CD4-positive, alpha-beta T cell treated with Interleukin-1 beta for 1 hour (primary cell): ENCODE measurements around the gene ADGRB3.

Experiments used
- DNase-seq, 2 donors: peaks; one replicate each; pipeline ENCODE4 v3.0.0-alpha.2; 2020 to 2022

ADGRB3 gene

DNA sequence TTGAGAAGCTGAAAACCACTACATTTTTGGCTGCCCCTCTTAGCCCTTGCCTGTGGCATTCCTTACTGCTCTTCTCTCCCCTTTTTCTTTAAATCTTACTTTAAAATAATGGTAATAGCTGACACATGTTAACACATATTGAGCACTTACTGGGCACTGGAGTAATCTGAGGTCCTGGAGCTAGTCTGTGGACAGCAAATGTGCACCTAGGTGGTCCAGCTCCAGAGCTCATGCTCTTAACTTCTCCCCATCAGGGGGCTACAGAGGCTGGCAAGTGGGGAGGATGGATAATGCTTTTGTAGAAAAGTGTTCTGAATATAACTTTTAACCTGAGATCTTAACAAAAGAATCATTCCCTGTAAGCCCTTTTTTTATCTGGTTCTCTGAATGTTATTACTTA lies 74.8 kb downstream of the ADGRB3 start:
- no peak for DNase-seq

DNA sequence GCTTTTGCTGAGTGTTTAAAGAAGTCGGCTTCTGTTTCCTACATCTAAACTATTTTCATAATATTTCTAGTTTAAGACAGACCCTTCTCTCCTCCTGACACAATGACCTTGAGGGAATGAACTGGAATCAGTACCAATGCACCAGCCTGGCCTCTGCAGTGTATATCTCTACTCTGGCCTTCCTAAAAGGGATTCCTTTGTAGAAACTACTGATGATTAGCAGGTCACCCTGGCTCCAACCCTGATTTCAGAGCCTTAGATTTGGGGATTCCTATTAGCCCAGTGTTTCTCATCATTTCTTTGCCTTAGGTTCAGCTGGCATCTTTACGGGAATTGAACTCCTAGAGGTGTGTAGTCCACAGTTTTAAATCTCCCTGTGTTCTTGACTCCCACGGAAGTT lies 75.4 kb downstream of the ADGRB3 start:
- no peak for DNase-seq

DNA sequence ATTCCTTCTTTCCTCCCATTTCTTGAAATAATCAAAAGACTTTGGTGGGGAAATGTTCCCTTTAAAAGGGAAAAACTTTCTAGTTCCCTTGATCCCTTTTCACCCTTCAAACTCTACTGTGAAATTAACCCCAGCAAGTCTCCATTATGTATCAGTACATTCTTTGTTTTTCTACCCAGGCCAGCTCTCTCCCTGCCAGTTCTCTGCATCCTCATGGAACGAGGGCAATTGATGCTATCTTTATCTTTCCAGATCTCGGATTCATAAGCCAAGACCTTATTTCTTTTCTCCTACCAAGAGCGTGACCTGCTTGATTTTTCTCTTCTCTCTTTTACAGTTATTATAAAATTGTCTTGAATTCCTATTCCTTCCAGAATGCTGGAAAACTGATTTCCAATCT lies 75.8 kb downstream of the ADGRB3 start:
- no peak for DNase-seq

DNA sequence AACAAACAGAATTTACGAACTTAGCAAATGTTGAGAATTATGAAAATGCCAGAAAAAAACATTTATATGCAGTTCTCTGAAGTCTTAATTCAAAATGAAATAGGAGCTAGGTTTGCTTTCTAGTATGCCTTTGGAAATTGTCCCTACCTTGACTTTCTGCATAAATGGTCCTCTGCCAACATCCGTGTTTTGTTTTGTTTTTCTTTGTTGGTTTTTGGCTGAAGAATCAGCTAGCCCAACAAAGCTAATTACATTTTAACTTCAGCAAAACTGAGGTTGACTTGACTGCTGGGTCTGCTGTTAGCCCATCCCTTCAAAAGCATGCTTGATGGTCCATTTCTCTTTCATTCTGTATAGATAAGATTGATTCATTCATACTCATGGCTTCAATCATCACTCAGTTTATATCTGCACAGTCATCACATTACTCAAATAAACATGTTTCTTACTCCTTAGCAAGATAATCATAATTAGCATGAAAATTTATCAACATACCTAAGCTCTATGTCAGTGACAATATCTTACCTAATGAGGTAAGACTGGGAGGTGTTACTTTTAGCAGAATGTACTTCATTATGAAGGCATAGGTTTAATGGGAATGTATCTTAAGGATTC lies 76.4 kb downstream of the ADGRB3 start:
- DNase-seq = no peak

DNA sequence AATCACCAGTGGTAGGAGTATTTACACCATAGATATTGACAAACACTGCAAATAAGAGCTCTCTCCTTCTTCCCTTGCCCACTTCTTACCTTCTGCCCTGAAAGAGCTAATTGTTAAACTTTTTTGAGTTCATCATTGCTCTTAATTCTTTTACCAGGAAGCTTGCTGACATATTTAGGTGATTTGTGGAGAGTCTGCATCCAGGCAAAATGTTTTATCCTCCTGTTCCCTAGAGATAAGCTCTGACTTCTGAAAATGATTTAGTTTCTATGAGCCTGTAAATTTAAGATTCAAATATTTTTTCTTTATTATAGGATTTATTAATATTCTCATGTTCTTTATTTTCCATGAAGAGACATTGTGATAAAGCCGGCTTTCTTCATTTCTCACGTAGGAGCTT lies 81.5 kb downstream of the ADGRB3 start:
- DNase-seq = no peak

DNA sequence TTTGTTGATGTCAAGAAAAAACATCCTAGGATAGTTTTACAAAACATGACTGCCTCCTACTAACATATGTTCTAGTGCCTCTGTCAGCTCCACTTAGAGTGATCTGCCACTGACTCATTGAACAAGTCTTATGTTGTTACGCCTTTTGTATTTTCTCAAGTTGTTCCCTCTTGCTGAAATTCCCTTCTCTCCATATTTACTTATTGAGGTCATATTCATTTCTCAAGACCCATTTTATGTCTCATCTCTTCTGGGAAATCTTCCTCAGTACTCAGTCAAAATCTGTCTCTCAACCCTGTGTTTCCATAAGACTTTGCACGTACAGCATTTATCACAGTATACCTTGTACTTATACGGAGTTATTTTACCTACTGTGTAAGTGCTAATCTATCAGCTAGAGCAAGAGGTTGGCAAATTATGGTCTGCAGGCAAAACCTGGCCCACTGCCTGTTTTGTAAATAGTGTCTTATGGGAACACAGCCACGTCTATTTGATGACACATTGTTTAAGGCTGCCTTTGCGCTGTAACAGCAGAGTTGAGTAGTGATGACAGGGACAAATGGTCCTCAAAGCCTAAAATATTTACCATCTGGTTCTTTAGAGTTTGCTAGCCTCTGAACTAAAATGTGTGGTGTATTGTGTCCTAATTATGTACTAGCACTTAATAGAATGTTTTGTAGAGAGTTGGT lies 83.4 kb downstream of the ADGRB3 start:
- no peak for DNase-seq

DNA sequence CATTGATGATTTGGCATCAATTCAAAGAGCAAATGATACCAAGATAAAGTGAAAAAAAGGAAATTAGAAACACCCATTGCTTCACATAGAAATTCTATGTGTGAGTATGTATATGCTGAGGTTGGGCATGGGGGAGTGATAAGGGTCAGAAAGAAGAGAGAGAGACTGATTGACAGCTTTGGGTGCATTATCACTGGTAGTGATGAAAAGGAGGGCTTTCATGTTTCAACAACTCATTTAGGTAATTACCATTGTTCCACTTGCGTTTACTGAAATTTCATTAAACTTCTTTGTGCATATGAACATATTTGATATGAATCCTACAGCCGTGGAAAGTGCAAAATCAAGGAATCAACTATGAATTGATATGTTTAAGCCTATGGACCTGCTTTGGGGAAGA lies 84.7 kb downstream of the ADGRB3 start:
- no peak for DNase-seq

DNA sequence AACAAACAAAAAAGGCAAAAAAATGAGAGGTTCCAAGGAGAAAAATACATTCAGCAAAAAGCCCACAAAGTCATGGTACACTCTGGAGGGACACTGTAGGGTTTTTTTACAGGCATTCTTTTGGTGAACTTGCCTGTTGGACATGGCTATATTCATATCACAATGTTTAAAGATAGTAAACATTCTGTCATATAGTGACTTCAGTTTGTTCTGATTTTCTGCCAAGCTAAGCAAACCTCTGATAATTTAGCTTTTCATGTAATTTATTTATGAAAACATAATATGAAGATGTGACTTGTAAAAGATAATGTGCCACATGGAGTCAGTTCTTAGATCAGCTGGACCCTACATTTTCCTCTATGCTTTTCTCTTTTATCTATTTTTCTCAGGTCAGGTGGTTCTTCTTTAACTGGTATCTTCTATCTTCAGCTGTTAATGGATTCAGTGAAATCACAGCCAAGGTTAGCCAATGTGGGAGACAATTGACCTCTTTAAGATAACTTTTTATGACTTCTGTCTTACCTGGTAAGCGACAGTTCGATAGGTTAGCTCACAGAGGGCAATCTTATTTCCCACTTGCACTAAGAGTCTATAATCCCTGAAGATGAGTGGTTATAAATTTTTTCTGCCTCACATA lies 87.9 kb downstream of the ADGRB3 start:
- no peak for DNase-seq

DNA sequence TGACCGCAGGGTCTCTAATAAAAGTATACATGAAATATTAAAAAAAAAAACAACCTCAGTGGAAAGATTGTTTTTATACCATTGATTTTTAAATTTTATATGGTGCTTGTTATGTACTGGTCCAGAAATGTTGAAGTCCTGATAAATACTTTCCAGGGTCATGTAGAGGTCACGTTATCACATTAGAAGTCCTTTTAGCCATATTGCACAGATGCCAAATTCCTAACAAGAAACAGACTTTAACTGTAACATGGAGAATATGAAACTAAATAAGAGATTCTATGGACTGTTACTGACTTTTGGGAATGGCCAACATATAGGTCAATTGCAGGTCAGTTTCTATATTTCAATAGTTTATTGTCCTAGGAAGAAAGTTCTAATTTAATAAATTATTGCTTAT lies 89.0 kb downstream of the ADGRB3 start:
- DNase-seq = no peak

DNA sequence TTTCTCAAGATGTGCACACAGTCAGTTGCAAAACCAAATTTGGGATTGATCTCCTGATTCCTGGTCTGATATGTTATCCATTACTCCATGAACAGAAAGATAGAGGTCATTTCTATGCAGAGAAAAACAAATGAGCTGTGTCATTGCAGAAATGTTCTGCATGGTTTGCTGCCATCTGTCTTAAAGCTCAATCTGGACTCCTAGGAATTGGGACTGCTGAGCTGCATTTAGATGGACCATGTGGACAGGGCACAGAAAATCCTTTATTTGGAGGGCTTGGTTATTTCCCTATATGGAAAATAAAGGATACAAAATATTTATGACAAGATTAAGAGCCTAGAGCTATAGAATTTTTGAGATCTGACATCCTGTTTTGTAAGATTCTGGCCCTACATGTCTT lies 91.3 kb downstream of the ADGRB3 start:
- no peak for DNase-seq

DNA sequence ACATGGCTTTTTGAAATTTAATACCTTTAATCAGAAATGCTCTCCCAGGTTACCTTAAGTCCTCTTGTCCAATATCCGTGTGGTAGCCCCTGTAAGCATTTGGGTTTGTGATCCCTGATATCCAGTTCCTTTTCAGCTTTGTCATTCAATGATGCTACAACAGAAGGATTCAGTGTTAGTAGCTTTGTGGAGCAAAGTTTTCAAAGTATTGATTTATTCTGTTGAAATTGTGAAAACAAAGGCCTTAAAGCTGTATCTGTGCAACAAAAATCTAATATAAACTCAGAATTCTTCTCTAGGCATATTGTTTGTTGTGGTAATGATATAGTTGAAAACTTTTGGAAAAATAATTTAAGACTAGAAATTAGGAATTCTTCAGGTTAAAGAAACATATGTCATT lies 91.9 kb downstream of the ADGRB3 start:
- DNase-seq = no peak

DNA sequence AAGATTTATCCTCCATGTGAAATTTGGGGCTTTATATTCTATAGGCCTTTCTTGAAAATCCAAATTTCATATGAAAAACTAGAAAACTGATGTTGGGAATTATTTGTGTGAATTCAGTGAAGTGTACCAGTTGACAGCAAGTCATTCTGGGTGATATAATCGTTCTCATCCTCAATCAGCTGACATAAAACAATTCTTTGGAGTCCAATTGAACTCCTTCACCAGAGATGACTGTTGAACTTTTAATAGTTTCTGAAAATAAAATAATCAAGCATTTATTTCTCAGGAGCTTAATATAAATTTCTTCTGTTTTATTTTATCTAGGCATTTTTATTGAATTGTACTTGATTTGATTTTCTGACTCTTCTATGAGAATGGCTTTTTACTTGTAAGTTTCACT lies 92.6 kb downstream of the ADGRB3 start:
- DNase-seq = no peak

DNA sequence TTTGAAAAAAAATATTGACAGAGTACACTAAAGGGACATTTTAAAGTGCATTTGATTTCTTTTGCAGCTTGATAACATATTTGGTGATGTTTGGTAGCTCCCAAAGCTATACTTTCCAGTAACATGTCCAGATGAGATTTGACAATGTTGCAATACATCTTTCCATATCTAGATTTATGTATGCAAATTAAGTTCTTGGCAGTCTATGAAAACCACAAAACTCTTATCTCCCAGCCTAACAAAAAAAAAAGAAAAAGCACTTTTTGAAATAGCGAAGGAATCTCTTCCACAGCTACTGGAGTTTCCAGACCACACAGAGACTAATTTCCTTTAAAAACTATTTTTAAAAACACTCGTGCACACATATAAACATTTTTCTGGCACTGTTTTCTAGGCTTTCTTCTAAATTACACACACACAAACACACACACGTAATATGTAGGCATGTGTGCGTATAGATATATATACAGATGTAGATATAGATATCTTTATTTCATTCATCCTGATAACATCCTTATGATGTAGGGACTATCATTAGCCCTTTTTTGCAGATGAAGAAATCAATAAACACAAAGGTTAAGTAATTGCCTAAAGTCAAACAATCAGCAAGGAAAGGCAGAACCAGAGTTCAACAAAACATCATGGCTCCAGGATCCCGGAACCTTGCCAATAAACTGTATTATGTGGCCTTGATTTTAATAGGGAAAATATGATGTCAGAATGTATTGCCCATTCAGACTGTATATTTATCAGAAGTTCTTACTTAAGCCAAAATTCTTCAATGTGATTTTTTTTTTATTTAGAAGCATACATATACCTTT lies 93.3 kb downstream of the ADGRB3 start:
- no peak for DNase-seq

DNA sequence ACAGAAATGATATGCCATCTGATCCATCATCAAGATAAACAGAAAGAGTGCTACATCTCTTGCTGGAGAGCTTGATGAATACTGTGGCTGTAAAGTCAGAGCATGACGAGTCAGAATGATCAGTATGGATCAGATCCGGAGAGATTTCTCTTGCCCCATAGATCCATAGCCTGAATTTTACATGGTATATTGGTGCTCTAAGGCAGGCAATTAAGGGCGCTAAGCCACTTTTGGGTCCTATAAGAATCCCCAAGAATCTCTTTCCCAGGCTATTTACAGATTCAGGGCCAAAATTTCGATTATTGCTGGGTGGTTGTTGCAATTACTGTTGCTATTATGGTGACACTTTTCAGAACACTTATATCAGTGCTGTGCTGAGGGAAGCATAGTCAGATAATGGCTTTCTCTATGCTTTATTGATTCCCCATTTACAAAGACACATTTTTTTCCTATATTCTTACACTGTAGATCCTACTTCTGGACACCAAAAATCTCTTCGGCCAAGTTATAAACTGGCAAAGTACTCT lies 94.4 kb downstream of the ADGRB3 start:
- DNase-seq = no peak

DNA sequence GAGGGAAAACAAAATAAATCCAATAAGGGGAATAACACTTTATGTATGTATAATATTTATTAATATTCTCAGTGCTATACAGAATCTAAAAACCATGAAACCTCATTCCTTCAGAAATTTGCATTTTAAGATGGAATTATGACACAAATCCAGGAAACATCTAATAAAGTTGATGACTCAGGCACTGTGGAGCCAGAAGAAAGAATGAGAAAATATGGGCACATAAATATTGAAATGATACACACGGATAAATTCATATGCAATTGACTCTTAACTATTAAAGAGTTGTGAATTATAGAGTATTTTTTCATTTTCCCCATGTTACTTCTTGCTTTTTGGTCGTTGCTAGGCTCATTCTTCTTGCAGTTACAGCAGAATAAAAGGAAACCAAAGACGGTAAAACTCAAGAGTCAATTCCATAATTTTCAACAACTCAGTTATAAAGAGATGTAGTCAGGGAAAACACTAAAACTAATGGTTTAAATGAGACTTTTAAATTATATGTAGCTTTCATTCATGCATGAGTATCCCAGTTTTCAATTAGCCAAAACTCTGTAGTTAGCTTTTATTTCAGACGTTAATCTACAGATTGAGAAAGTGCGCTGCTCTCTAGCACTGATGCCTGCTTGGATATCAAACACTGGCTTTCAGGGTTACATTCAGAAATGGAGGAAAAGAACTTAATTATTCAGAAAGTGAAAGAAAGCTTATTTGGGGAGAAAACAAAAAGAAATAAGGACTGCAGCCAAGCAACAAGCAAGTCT lies 95.4 kb downstream of the ADGRB3 start:
- DNase-seq = no peak

DNA sequence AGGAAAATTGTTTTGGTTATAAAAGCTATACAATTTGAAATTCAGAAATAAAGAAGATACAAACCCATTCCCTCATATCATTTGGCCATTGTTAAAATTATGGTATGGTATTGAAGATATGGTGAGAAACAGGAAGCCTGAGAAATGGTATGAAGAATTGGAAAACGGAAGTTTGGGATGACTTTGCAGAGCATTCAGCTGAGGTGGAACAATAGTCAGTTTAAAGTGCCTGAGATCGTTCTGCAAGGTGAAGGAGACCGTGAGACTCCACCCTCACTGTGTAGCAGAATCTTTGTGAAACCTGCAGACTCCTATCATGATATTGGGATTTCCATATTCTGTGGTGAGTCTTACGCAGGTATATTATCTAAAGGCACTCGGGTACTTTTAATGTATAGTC lies 97.3 kb downstream of the ADGRB3 start:
- no peak for DNase-seq

DNA sequence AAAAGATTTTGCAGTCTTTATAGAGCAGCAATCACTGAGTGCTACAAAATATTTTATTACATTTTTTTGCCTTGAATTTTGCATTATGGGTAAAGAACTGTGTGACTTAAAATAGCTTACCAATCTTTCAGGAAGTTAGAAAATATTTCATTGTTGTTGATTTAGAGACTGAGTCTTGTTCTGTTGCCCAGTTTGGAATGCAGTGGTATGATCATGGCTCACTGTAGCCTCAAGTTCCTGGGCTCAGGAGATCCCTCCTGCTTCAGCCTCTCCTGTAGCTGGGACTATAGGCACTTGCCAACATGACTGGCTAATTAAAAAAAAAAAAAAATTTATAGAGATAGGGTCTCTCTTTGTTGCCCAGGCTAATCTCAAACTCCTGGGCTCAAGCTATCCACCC lies 100.8 kb downstream of the ADGRB3 start:
- no peak for DNase-seq

DNA sequence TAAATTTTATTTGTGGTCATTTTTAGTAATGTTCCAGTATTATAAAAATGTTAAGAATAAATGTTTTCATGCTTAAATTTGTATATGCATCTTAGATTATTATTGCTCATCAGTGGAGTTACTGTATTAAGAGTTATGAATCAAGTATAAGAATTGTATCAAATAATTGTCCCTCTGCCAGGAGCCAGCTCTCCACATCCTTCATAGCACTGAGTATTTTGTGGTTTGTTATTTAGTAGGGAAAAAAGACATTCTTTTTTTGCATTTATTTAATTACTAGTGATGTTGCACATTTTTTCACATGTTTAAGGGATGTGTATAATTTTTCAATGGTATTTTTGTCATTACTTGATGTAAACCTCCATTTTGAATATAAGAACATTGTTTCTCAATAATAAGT lies 102.0 kb downstream of the ADGRB3 start:
- no peak for DNase-seq

DNA sequence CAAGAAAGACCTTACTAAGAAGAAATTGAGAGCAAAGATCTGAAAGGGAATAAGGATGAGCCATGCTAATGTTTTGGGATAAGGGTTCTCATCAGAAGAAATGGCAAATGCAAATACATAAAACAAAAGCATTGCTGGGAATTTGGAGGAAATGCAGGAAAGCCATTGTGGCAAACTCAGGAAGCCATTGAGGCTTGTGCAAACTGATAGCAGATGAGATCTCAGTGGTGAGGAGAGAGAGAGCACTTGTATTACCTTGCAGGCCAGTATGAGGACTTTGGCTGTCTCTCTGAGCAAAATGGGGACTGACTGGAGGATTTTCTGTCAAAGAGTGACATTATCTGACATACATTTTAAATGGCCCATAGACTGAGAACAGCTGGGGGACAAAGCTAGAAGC lies 103.0 kb downstream of the ADGRB3 start:
- no peak for DNase-seq

DNA sequence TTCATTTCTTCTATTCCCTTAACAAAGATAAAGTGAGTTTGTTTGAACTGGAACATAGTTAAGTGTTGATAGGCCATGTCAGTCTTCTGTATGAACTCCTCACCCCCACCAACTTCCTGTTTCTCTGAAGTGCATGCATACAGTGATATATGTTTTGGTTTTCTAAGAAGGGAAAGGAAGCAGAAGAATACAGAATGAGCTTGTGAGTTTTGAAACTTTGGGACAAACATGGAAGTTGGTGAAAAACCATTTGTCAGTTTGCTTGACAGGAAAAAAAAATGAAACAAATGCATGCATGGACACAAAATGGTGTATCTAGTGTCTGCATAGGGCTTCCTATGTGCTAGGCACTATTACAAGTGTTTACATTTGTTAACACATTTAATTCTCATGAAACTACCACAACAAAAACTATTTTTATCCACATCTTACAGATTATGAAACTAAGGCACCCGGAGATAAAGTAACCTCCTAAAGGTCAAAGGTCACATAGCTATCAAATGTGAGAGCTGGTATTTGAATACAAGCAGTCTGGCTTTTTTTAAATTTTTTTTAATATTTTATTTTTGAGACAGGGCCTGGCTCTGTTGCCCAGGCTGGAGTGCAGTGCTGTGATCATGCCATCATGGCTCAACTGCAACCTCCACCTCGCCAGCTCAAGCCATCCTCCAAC lies 105.9 kb downstream of the ADGRB3 start:
- no peak for DNase-seq

DNA sequence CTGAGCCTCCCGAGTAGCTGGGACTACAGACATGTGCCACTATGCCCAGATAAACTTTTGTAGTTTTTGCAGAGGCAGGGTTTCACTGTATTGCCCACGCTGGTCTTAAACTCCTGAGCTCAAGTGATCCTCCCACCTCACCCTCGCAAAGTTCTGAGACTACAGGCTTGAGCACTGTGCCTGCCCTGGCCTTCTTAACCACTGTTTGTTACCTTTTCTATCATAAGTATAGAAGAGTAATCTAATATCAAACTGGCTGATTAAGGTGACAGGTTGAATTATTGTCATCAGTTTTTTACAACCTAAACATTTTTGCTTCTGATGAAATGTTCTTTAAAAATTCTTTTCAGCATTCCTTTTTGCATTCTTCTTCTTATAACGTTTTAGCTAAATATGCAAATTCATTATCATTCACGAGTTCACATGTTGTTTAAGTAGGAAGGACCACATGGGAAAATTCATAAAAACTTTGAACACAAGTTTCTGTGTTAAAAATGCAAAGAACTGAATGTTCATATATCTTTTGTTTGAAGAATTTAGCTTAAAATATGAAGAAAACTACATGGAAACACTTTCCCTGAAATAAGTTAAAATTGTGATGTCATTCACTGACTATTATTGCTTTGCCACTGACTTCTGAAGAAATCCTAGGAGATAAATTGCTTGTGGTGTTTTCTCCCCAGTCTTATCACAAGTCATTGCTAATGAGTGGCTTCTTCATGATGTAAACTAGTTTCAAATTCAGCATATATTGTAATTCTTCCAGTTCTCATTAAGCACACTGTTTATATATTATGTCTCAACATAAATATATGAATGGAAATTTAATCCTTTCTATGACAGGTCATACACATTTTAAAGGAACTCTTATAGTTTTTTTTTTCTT lies 106.7 kb downstream of the ADGRB3 start:
- no peak for DNase-seq
